GM12878 (cell line): Measurements from ENCODE around the gene DNAH1. TPM values are rescaled to one million over a fixed set of nuclear protein-coding genes. Genes with fewer than 3 reads are reported as not detected.

ENCODE experiments used
- ATAC-seq: fragments of 200-7000 bp; cut with Tn5 transposase; 3 replicates; pipeline ENCODE4 v1.9.1; 2020; ENCODE audit warnings: mild to moderate bottlenecking, moderate library complexity
- BruUV-seq: library from RNA; stranded (reverse); fragments of 400-500 nt; replicated peaks from 2 replicates; lab custom pipeline; 2021; lab: Mats Ljungman, UMichigan
- CTCF ChIA-PET: fragments of 300-600 bp; sonication (Branson Sonifier 250); formaldehyde crosslinking; extraction: SDS; loops from one replicate; lab custom pipeline; 2021; ENCODE audit warnings: inconsistent platforms; lab: Yijun Ruan, JAX
- POLR2A ChIA-PET: fragments of 350-600 bp; formaldehyde crosslinking; extraction: SDS; loops from one replicate; lab custom pipeline; 2021; ENCODE audit warnings: inconsistent platforms; lab: Charles Lee
- RAD21 ChIA-PET: fragments of 300-600 bp; sonication (Branson Sonifier 250); formaldehyde crosslinking; loops from one replicate; lab custom pipeline; 2023; ENCODE audit warnings: antibody characterized with exemption; ENCODE audit not compliant: unreplicated experiment; lab: Charles Lee
- SMC1A ChIA-PET: fragments of 300-600 bp; sonication (Branson Sonifier 250); formaldehyde crosslinking; loops from one replicate; lab custom pipeline; 2023; ENCODE audit not compliant: unreplicated experiment, uncharacterized antibody; lab: Charles Lee
- DNase-seq: peaks from one replicate; pipeline ENCODE4 v3.0.0-alpha.2; 2011; ENCODE audit warnings: low read depth, low spot score
- FAIRE-seq: peaks from 3 replicates; lab custom pipeline; 2011; peaks lifted over from hg19 to GRCh38; lab: Jason Lieb, UNC
- H2AFZ ChIP-seq: 2 replicates; pipeline ENCODE4 v1.6.0; 2011; ENCODE audit warnings: low read depth, low read length, control low read depth; ENCODE audit not compliant: control insufficient read depth
- H3K27ac ChIP-seq: 2 replicates; pipeline ENCODE4 v1.5.1; 2011; ENCODE audit warnings: control low read depth; ENCODE audit not compliant: control insufficient read depth, insufficient read depth
- H3K27me3 ChIP-seq, 2 experiments: replicated peaks in 1 of 2; 2 replicates each; pipeline versions ENCODE4 v1.6.0 to v1.6.1; 2011; ENCODE audit warnings: low read length in 1 of 2; ENCODE audit not compliant: control insufficient read depth in 2 of 2, insufficient read depth in 2 of 2
- H3K36me3 ChIP-seq, 2 experiments: 2 replicates each; pipeline ENCODE4 v1.5.1; 2011; ENCODE audit warnings: low read length in 1 of 2; ENCODE audit not compliant: control insufficient read depth in 2 of 2, insufficient read depth in 2 of 2
- H3K4me1 ChIP-seq: 2 replicates; pipeline ENCODE4 v1.6.1; 2011; ENCODE audit warnings: mild to moderate bottlenecking, low read length, moderate library complexity, mixed read lengths; ENCODE audit not compliant: control insufficient read depth, insufficient read depth
- H3K4me2 ChIP-seq: 2 replicates; pipeline ENCODE4 v1.6.0; 2011; ENCODE audit warnings: control low read depth; ENCODE audit not compliant: control insufficient read depth, insufficient read depth
- H3K4me3 ChIP-seq: fragments of 200-600 bp; sonication (generic); 2 replicates; pipeline ENCODE4 v1.5.1; 2016
- H3K79me2 ChIP-seq: 2 replicates; pipeline ENCODE4 v1.6.0; 2011; ENCODE audit warnings: low read length; ENCODE audit not compliant: control insufficient read depth, insufficient read depth
- H3K9ac ChIP-seq: 2 replicates; pipeline ENCODE4 v1.8.0; 2011; ENCODE audit warnings: low read length, control low read depth, mixed read lengths; ENCODE audit not compliant: control insufficient read depth, insufficient read depth
- H3K9me3 ChIP-seq: replicated peaks from 3 replicates; pipeline ENCODE4 v1.5.1; 2011; ENCODE audit warnings: mild to moderate bottlenecking, low read length; ENCODE audit not compliant: control insufficient read depth, insufficient read depth
- H4K20me1 ChIP-seq: 2 replicates; pipeline ENCODE4 v1.6.0; 2011; ENCODE audit not compliant: control insufficient read depth, insufficient read depth
- BACH1 ChIP-seq: fragments of 450-650 bp; IDR thresholded peaks from 2 replicates; pipeline ENCODE4 v1.6.1; 2017; ENCODE audit warnings: mild to moderate bottlenecking, borderline replicate concordance
- CHD2 ChIP-seq: IDR thresholded peaks from 2 replicates; pipeline ENCODE4 v1.6.1; 2011; ENCODE audit warnings: low read depth, low read length, improper control_type of control experiment, borderline replicate concordance
- CREB1 ChIP-seq: IDR thresholded peaks from 2 replicates; pipeline ENCODE4 v1.6.1; 2012; ENCODE audit warnings: low read depth, mild to moderate bottlenecking, inconsistent platforms
- EZH2 ChIP-seq: IDR thresholded peaks from 2 replicates; pipeline ENCODE4 v1.6.1; 2012; ENCODE audit warnings: low read depth, mild to moderate bottlenecking, control low read depth, inconsistent platforms, low read length, borderline replicate concordance; ENCODE audit not compliant: control insufficient read depth
- MEF2B ChIP-seq: fragments of 450-650 bp; IDR thresholded peaks from 2 replicates; pipeline ENCODE4 v1.6.1; 2018; ENCODE audit warnings: mild to moderate bottlenecking, moderate library complexity; ENCODE audit not compliant: partially characterized antibody, poor library complexity, severe bottlenecking
- NRF1 ChIP-seq: conservative IDR thresholded peaks from 2 replicates; pipeline ENCODE4 v1.6.1; 2011; ENCODE audit warnings: mild to moderate bottlenecking, low read depth, low read length, improper control_type of control experiment
- RELA ChIP-seq: fragments of 450-650 bp; IDR thresholded peaks from 2 replicates; pipeline ENCODE4 v1.8.0; 2014; ENCODE audit warnings: borderline replicate concordance; ENCODE audit not compliant: partially characterized antibody
- SMAD1 ChIP-seq: fragments of 450-650 bp; IDR thresholded peaks from 2 replicates; pipeline ENCODE4 v1.6.1; 2018; ENCODE audit warnings: mild to moderate bottlenecking, low read depth; ENCODE audit not compliant: partially characterized antibody
- ZNF274 ChIP-seq: IDR thresholded peaks from one replicate; pipeline ENCODE4 v1.8.0; 2011; ENCODE audit not compliant: insufficient read length, insufficient read depth
- WGBS: methylation state at CpG from one replicate; pipeline ENCODE4 v1.1.6; 2016; ENCODE audit warnings: low lambda C conversion rate; ENCODE audit not compliant: insufficient replicate concordance, insufficient coverage; ENCODE audit errors: missing lambda C conversion rate; 5-methylcytosine and 5-hydroxymethylcytosine counted together
- in situ Hi-C: fragments of 300-500 bp; cut with MboI; formaldehyde crosslinking; loops from 9 replicates; pipeline ENCODE4 v1.14.3; 2018; ENCODE audit warnings: mixed read lengths
- intact Hi-C: fragments of 100-400 bp; cut with micrococcal nuclease; formaldehyde crosslinking; loops from one replicate; pipeline ENCODE4 v1.14.2; 2022; ENCODE audit not compliant: unreplicated experiment
- polyA plus RNA-seq, 11 experiments: library from polyadenylated mRNA; depleted of rRNA in 4 of 11; unstranded in 6 of 11; stranded (reverse) in 5 of 11; fragments of >200 nt; fragmentation: Nextera tagmentation in 4 of 11; fragmentation: Illumina TruSeq in 1 of 11; extraction: Ambion mirVana in 4 of 11; extraction: Trizol in 1 of 11; gene quantifications; 1 replicate in 1 of 11; 2 replicates in 10 of 11; pipeline versions ENCODE4 v1.2.1 to v1.2.3, GENCODE V29; 2011 to 2016; ENCODE audit warnings: inconsistent platforms in 2 of 11, missing spikeins in 2 of 11, low read depth in 1 of 11
- total RNA-seq, 4 experiments: library from RNA; depleted of rRNA in 3 of 4; stranded (reverse); fragments of >200 nt in 3 of 4; fragmentation: Illumina TruSeq in 1 of 4; extraction: Trizol in 1 of 4; gene quantifications; 2 replicates each; pipeline versions ENCODE4 v1.2.1 to v1.2.3, GENCODE V29; 2013 to 2021
- TF ChIP-seq, protein P1 (sequence below), 3 experiments: IDR thresholded peaks in 2 of 3; conservative IDR thresholded peaks in 1 of 3; 2 replicates each; pipeline ENCODE4 v1.5.1; 2011; ENCODE audit warnings: low read depth in 3 of 3, low read length in 3 of 3, mild to moderate bottlenecking in 3 of 3, control low read depth in 2 of 3, moderate library complexity in 2 of 3, inconsistent platforms in 1 of 3, mixed read lengths in 1 of 3; ENCODE audit not compliant: control insufficient read depth in 2 of 3, insufficient read depth in 1 of 3; ENCODE audit errors: extremely low read depth in 1 of 3
- TF ChIP-seq, protein P2 (sequence below): IDR thresholded peaks from 2 replicates; pipeline ENCODE4 v1.6.1; 2012; ENCODE audit warnings: improper control_type of control experiment, low read depth, low read length; ENCODE audit not compliant: insufficient replicate concordance
- TF ChIP-seq, protein P3 (sequence below): fragments of 450-650 bp; IDR thresholded peaks from 2 replicates; pipeline ENCODE4 v1.6.1; 2017; ENCODE audit warnings: mild to moderate bottlenecking, moderate library complexity

The DNAH1 gene
- total and polyA plus RNA-seq, 10 of the 15 experiments (the other 5 are each of a cell fraction or from before 2014, with no cell fraction given), result 0.31 to 5.8 (median 2.7) TPM

- Histone ChIP-seq H4K20me1 (no peaks in the 10 kb centered on the region), H3K27ac (no peak overlapping the region), H3K36me3 (no peaks in the 10 kb centered on the region), H2AFZ (no peak overlapping the region), H3K79me2 (no peaks in the 10 kb centered on the region), H3K4me2 (no peak overlapping the region), H3K9ac (no peak overlapping the region), H3K4me1 (no peaks in the 10 kb centered on the region), H3K4me3 (no peak overlapping the region), H3K27me3 (no peaks in the 10 kb centered on the region), H3K9me3 (no peaks in the 10 kb centered on the region)
- ATAC-seq (no peak), DNase-seq (no peak), FAIRE-seq (no peak)
- 67% methylated on average over 18 of the region's 18 CpGs for WGBS
- POLR2A ChIA-PET, result interaction anchor here (0.6 kb wide), 1 partner anchor 434 kb away, joined by 3 read pairs; no protein-coding TSS in a partner anchor
- RAD21 ChIA-PET, result no interaction called here
- SMC1A ChIA-PET, result no interaction called here
- BruUV-seq, result no TSS peak
- intact Hi-C loops, result no loop called here
- CTCF ChIA-PET, result interaction anchor here (1.2 to 1.4 kb wide), 2 partner anchors 14 to 30 kb away, joined by 3 to 6 read pairs; no protein-coding TSS in a partner anchor
- in situ Hi-C loops, result no loop called here
- TF ChIP-seq RELA, result no peak
- TF ChIP-seq CHD2, result no peak
- no peak for TF ChIP-seq BACH1
- TF ChIP-seq SMAD1, result no peak
- no peak for TF ChIP-seq MEF2B
- TF ChIP-seq, protein P1, sequence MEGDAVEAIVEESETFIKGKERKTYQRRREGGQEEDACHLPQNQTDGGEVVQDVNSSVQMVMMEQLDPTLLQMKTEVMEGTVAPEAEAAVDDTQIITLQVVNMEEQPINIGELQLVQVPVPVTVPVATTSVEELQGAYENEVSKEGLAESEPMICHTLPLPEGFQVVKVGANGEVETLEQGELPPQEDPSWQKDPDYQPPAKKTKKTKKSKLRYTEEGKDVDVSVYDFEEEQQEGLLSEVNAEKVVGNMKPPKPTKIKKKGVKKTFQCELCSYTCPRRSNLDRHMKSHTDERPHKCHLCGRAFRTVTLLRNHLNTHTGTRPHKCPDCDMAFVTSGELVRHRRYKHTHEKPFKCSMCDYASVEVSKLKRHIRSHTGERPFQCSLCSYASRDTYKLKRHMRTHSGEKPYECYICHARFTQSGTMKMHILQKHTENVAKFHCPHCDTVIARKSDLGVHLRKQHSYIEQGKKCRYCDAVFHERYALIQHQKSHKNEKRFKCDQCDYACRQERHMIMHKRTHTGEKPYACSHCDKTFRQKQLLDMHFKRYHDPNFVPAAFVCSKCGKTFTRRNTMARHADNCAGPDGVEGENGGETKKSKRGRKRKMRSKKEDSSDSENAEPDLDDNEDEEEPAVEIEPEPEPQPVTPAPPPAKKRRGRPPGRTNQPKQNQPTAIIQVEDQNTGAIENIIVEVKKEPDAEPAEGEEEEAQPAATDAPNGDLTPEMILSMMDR (IDR thresholded peaks at IDR 0.05 in 2 of 3, conservative IDR thresholded peaks at IDR 0.05 in 1 of 3; ENCODE audit: control insufficient read depth in 2 of 3, extremely low read depth in 1 of 3, insufficient read depth in 1 of 3, low read depth in 3 of 3, low read length in 3 of 3), result no peak
- TF ChIP-seq NRF1, result no peak
- TF ChIP-seq, protein P2, sequence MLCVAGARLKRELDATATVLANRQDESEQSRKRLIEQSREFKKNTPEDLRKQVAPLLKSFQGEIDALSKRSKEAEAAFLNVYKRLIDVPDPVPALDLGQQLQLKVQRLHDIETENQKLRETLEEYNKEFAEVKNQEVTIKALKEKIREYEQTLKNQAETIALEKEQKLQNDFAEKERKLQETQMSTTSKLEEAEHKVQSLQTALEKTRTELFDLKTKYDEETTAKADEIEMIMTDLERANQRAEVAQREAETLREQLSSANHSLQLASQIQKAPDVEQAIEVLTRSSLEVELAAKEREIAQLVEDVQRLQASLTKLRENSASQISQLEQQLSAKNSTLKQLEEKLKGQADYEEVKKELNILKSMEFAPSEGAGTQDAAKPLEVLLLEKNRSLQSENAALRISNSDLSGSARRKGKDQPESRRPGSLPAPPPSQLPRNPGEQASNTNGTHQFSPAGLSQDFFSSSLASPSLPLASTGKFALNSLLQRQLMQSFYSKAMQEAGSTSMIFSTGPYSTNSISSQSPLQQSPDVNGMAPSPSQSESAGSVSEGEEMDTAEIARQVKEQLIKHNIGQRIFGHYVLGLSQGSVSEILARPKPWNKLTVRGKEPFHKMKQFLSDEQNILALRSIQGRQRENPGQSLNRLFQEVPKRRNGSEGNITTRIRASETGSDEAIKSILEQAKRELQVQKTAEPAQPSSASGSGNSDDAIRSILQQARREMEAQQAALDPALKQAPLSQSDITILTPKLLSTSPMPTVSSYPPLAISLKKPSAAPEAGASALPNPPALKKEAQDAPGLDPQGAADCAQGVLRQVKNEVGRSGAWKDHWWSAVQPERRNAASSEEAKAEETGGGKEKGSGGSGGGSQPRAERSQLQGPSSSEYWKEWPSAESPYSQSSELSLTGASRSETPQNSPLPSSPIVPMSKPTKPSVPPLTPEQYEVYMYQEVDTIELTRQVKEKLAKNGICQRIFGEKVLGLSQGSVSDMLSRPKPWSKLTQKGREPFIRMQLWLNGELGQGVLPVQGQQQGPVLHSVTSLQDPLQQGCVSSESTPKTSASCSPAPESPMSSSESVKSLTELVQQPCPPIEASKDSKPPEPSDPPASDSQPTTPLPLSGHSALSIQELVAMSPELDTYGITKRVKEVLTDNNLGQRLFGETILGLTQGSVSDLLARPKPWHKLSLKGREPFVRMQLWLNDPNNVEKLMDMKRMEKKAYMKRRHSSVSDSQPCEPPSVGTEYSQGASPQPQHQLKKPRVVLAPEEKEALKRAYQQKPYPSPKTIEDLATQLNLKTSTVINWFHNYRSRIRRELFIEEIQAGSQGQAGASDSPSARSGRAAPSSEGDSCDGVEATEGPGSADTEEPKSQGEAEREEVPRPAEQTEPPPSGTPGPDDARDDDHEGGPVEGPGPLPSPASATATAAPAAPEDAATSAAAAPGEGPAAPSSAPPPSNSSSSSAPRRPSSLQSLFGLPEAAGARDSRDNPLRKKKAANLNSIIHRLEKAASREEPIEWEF, result no peak
- TF ChIP-seq CREB1, result no peak
- TF ChIP-seq, protein P3, sequence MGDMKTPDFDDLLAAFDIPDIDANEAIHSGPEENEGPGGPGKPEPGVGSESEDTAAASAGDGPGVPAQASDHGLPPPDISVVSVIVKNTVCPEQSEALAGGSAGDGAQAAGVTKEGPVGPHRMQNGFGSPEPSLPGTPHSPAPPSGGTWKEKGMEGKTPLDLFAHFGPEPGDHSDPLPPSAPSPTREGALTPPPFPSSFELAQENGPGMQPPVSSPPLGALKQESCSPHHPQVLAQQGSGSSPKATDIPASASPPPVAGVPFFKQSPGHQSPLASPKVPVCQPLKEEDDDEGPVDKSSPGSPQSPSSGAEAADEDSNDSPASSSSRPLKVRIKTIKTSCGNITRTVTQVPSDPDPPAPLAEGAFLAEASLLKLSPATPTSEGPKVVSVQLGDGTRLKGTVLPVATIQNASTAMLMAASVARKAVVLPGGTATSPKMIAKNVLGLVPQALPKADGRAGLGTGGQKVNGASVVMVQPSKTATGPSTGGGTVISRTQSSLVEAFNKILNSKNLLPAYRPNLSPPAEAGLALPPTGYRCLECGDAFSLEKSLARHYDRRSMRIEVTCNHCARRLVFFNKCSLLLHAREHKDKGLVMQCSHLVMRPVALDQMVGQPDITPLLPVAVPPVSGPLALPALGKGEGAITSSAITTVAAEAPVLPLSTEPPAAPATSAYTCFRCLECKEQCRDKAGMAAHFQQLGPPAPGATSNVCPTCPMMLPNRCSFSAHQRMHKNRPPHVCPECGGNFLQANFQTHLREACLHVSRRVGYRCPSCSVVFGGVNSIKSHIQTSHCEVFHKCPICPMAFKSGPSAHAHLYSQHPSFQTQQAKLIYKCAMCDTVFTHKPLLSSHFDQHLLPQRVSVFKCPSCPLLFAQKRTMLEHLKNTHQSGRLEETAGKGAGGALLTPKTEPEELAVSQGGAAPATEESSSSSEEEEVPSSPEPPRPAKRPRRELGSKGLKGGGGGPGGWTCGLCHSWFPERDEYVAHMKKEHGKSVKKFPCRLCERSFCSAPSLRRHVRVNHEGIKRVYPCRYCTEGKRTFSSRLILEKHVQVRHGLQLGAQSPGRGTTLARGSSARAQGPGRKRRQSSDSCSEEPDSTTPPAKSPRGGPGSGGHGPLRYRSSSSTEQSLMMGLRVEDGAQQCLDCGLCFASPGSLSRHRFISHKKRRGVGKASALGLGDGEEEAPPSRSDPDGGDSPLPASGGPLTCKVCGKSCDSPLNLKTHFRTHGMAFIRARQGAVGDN, result no peak
- TF ChIP-seq EZH2, result no peak
- no peak for TF ChIP-seq ZNF274
Measured at GRCh38 chr3:52441772-52442332, 125.7 kb downstream of the DNAH1 start.
